ENCODE data around the gene PRAMEF15.
"Not testable (repeated sequence)": the region's sequence is repeated elsewhere in the genome, so short reads cannot be mapped to it uniquely, and the experiment has no call there.

- not testable (repeated sequence) for TF ChIP-seq POLR2A (IDR thresholded peaks at IDR 0.05); CTCF (IDR thresholded peaks at IDR 0.05 in 4 of 5, conservative IDR thresholded peaks at IDR 0.05 in 1 of 5)
These were observed 31.7 kb downstream of the PRAMEF15 start, which contains the start of gene PRAMEF14 for GRCh38 chr1:13347034-13347433.

Measured in gastrocnemius medialis (tissue), 4 donors.